ENCODE measurements around the gene NKAIN4. TPM values are rescaled to one million over a fixed set of nuclear protein-coding genes. Genes with fewer than 3 reads are reported as not detected.
"Not testable (repeated sequence)": the region's sequence is repeated elsewhere in the genome, so short reads cannot be mapped to it uniquely, and the experiment has no call there.

NKAIN4 gene
- total RNA-seq, 1 donor from 2014 or later, result 3.0 TPM

DNA sequence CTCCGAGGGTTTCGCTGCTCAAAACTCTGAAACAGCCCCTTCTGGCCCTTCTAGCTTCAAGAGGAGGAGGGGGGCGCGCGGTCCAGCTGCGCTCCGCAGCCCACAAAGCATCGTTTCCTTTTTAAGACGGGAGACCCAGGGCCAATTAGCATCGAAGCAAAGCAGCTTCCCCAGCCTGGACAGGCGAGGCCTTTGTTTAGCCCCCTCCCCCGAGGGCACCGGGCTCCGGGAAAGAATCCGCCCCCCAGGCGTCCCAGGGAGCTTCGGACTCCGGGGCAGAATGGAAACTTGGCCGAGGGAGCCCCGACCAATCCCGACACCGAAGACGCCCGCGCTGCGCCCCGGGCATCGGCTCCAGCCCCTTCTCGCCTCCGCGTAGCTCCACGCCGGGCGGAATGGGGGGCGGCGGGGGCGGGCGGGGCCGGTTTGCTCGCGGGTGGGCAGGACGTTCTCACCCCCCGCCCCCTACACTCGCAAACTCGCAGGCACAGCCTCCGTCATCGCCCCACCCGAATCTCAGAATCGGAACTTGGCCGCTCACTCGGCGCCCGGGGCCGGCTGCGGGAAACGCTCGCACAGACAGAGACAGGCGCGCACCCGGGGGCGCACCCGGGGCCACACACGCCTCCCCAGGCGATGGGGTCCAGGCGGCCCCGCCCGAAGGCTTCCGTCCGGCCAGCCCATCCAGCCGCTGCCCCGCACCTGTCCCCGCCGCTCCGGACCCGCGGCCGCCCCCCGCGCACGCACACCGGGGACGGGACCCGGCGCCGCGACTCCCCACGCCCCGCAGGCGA lies 628 bp downstream of the NKAIN4 start:
- Mint-ChIP-seq H3K9me3 (ENCODE audit: low read depth) (peaks cover 4% of the 10 kb centered on the region), H3K27me3 (ENCODE audit: low read depth) (peaks cover 20% of the 10 kb centered on the region), H3K4me3 (ENCODE audit: unreplicated experiment) (peak overlapping the region; percentile 57), H3K36me3 (ENCODE audit: low read depth) (peaks cover 5% of the 10 kb centered on the region), H3K27ac (ENCODE audit: unreplicated experiment) (no peak overlapping the region), H3K4me1 (ENCODE audit: low read depth) (peaks cover 7% of the 10 kb centered on the region)
- TF ChIP-seq, protein P1, sequence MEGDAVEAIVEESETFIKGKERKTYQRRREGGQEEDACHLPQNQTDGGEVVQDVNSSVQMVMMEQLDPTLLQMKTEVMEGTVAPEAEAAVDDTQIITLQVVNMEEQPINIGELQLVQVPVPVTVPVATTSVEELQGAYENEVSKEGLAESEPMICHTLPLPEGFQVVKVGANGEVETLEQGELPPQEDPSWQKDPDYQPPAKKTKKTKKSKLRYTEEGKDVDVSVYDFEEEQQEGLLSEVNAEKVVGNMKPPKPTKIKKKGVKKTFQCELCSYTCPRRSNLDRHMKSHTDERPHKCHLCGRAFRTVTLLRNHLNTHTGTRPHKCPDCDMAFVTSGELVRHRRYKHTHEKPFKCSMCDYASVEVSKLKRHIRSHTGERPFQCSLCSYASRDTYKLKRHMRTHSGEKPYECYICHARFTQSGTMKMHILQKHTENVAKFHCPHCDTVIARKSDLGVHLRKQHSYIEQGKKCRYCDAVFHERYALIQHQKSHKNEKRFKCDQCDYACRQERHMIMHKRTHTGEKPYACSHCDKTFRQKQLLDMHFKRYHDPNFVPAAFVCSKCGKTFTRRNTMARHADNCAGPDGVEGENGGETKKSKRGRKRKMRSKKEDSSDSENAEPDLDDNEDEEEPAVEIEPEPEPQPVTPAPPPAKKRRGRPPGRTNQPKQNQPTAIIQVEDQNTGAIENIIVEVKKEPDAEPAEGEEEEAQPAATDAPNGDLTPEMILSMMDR (IDR thresholded peaks at IDR 0.05), result no peak
- DNase-seq (ENCODE audit: low spot score), result no peak

DNA sequence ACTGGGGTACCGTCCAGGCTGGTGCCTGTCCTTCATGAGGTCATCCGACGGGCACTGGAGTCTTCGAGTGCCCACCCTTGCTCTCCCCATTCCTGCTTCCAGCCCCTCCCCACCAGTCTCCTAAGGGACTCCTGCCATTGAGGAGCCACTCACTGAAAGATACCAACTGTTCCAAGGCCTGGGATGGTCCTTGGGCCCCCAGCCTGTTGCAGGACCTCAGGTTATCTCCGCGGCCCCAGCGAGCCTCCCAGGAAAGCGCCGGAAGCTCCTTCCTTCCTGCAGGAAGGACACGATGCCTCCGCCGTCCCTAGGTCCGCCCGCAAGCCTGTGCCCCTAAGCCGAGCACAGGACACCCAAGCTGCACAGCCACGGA lies 1.2 kb downstream of the NKAIN4 start:
- peaks cover 7% of the 10 kb centered on the region for H3K4me1 Mint-ChIP-seq (ENCODE audit: low read depth)
- peaks cover 24% of the 10 kb centered on the region for H3K27me3 Mint-ChIP-seq (ENCODE audit: low read depth)

DNA sequence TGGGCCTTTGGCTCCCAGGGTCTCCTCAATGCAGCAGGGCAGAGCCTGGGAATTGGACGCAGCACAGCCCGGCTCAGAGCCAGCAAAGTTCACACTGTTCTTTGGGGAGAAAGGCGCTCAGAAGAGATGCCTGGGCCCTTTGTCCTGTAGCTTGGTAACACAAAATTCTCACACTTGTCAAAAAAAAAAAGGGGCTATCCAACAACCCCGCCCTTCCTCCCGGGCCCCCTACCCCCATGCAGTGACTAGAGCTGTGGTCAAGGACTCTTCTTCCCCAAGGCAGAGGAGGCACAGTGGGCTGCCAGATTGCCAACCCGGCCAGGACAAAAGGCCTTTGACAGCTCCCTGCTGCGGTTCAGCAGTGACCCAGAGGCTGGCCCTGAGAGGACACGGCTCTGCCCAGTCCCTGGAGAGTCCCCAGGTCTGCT lies 2.0 kb downstream of the NKAIN4 start:
- no peak for DNase-seq (ENCODE audit: low spot score)
- Mint-ChIP-seq H3K27ac (ENCODE audit: unreplicated experiment) (no peak overlapping the region), H3K4me3 (ENCODE audit: unreplicated experiment) (no peak overlapping the region), H3K27me3 (ENCODE audit: low read depth) (peaks cover 24% of the 10 kb centered on the region), H3K36me3 (ENCODE audit: low read depth) (peaks cover 4% of the 10 kb centered on the region), H3K4me1 (ENCODE audit: low read depth) (peaks cover 7% of the 10 kb centered on the region), H3K9me3 (ENCODE audit: low read depth) (peaks cover 4% of the 10 kb centered on the region)
- TF ChIP-seq, protein P1 (IDR thresholded peaks at IDR 0.05), result no peak

More for the DNA sequence above, 1.2 kb downstream of the NKAIN4 start:
- TF ChIP-seq, protein P1 (IDR thresholded peaks at IDR 0.05), result no peak
- Mint-ChIP-seq H3K9me3 (ENCODE audit: low read depth) (peaks cover 4% of the 10 kb centered on the region), H3K27ac (ENCODE audit: unreplicated experiment) (no peak overlapping the region), H3K36me3 (ENCODE audit: low read depth) (peaks cover 5% of the 10 kb centered on the region), H3K4me3 (ENCODE audit: unreplicated experiment) (peak overlapping the region; percentile 57)
- DNase-seq (ENCODE audit: low spot score), result no peak

DNA sequence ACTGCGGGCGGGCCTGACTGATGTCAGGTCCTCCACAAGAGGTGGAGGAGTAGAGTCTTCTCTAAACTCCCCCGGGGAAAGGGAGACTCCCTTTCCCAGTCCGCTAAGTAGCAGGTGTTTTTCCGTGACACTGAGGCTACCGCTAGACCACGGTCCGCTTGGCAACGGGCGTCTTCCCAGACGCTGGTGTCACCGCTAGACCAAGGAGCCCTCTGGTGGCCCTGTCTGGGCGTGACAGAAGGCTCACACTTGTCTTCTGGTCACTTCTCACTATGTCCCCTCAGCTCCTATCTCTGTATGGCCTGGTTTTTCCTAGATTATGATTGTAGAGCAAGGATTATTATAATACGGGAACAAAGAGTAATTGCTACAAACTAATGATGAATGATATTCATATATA lies 2.9 kb downstream of the NKAIN4 start:
- H3K27ac Mint-ChIP-seq (ENCODE audit: unreplicated experiment); H3K4me3 Mint-ChIP-seq (ENCODE audit: unreplicated experiment); DNase-seq (ENCODE audit: low spot score); H3K9me3 Mint-ChIP-seq (ENCODE audit: low read depth); H3K36me3 Mint-ChIP-seq (ENCODE audit: low read depth); H3K4me1 Mint-ChIP-seq (ENCODE audit: low read depth): not testable (repeated sequence)
- TF ChIP-seq, protein P1 (IDR thresholded peaks at IDR 0.05), result peak; percentile 72
- peaks cover 20% of the 10 kb centered on the region for H3K27me3 Mint-ChIP-seq (ENCODE audit: low read depth)

DNA sequence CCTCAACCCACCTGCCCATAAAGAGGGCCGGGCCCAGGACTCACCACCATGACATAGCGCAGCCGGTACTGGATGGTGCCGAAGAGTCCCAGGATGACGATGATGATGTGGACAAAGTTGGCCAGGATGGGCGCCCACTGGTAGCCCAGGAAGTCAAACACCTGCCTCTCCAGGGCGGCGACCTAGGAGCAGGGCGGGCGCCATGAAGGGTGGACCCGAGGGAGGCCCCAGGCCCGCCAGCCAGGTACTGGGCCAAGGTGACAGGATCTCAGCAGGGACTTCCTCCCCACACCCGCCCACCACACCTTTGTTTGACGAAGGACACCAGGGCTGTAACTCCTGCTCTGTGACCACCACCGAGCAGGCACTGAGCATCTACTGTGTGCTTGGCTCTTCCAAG lies 4.4 kb downstream of the NKAIN4 start:
- TF ChIP-seq, protein P1 (IDR thresholded peaks at IDR 0.05), result no peak
- Mint-ChIP-seq H3K27ac (ENCODE audit: unreplicated experiment) (no peak overlapping the region), H3K4me1 (ENCODE audit: low read depth) (peaks cover 13% of the 10 kb centered on the region), H3K36me3 (ENCODE audit: low read depth) (no peaks in the 10 kb centered on the region), H3K27me3 (ENCODE audit: low read depth) (peaks cover 14% of the 10 kb centered on the region), H3K4me3 (ENCODE audit: unreplicated experiment) (no peak overlapping the region), H3K9me3 (ENCODE audit: low read depth) (no peaks in the 10 kb centered on the region)
- DNase-seq (ENCODE audit: low spot score), result no peak

Measured in chondrocyte (in vitro differentiated cells).